ENCODE data around the gene USF2.
"Not testable (repeated sequence)": the region's sequence is repeated elsewhere in the genome, so short reads cannot be mapped to it uniquely, and the experiment has no call there.

The USF2 gene

DNA sequence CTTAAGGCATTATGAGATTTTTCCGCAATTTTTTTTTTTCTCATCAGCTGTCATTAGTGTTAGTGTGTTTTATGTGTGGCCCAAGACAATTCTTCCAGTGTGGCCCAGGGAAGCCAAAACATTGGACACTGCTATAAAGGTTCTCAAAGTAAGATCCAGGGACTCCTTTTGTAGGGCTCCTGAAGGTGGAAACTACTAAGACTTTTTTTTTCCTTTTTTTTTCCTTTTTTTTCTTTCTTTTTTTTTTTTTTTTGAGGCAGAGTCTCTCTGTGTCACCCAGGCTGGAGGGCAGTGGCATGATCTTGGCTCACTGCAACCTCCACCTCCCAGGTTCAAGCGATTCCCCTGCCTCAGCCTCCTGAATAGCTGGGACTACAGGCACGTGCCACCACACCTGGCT lies 16.7 kb downstream of the USF2 start:
- DNase-seq: not testable (repeated sequence)

DNA sequence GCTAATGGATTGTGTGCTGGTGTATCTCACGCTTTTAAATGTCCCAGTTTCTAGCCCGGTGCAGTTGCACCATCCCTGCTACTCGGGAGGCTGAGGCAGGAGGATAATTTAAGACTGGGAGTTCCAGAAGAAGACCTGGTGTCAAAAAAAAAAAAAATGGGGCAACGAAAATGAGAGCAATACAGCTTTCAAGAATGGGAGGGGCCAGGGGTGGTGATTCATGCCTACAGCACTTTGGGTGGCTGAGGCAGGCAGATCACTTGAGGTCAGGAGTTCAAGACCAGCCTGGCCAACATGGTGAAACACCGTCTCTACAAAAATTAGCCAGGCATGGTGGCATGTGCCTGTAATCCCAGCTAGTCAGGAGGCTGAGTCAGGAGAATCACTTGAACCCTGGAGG lies 17.3 kb downstream of the USF2 start:
- DNase-seq: not testable (repeated sequence)

GRCh38 chr19:35287713-35288112 lies 19.0 kb downstream of the USF2 start:
- no peak for DNase-seq

- DNase-seq: no peak
Measured at GRCh38 chr19:35288331-35288730, 19.6 kb downstream of the USF2 start.

GRCh38 chr19:35288906-35289305 lies 20.1 kb downstream of the USF2 start:
- DNase-seq: no peak

GRCh38 chr19:35290381-35291127 lies 21.8 kb downstream of the USF2 start:
- DNase-seq: no peak

GRCh38 chr19:35291259-35291658 lies 22.5 kb downstream of the USF2 start:
- no peak for DNase-seq

GRCh38 chr19:35291916-35292315 lies 23.2 kb downstream of the USF2 start, which contains the start of gene MAG:
MAG (plus strand) TSS chr19:35292161; CDS start chr19:35295409, 3,248 bp downstream.
- DNase-seq: no peak

DNA sequence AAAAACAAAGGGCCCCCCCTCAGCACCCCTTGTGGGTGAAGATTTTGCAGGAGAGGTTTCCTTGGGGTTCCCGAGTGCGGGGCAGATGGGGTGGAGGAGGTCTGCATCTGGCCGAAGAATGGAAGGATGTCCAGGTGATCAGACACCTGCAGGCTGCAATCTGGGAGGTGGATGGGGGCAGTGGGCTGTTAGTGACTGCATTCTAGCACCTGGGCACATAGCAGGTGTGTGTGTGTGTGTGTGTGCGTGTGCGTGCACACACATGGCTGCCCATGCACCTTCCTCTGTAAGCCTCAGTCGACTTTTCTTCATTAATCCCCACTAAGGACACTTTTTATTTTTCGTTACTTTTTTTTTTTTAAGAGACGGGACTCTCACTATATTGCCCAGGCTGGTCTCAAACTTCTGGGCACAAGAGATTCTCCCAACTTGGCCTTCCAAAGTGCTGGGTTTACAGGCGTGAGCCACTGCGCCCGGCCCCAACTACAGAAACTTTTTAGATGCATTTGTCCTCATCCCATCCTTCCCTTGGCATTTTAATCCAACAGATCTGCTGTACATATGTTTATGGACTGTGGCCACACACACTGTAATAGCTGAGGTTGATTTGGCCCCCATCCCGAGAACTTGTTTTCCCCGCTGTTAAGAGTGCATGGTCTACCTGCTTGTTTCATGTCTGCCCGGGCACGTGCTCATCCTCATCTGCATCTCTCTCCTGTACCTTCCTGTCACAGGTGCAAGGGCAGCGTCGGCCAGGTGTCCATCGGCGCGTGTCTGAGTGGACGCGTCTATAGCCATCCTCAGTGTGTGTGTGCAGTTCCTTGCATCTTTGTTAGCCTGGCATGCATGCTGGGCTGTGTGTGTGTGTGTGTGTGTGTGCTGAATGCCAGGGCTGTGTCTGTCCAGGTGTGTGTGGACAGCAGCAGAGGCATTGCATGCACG lies 23.9 kb downstream of the USF2 start:
- DNase-seq: no peak

DNA sequence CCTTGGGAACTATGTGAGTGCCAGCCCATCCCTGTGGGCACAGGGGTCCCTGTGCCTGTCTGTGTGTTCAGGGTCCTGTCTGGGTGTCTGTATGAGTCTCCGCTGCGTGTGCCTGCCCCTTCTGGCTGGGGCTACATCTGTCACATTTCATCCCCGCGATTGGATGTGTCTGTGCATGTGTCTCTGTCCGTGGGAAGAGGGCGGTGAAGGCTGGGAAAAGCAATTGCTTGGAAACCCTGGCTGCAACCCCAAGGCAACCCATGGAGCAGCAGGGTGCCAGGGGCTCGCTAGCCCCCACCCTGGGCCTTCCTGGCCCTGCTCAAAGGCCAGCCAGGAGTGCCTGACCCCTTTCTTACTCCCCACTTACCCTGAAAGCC lies 24.6 kb downstream of the USF2 start:
- DNase-seq: no peak

DNA sequence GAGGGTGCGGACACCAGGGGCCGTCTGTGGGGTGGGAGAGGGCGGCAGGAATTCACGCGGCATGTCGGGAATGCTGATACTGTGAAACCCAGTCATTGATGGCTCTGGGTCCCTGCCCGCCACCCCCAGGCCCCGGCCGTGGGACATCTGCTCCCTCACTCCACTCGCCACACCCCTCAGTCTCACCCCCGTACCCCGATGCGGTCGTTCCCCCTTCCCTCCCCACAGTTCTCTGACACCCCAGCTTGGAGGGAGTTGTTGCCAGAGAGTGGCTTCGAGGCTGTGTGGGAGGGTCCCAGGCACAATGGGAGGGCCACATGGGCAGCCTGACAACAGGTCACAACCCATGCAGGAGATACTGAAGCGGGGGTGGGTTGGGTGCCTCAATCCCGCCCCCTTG lies 25.0 kb downstream of the USF2 start:
- DNase-seq: no peak

DNA sequence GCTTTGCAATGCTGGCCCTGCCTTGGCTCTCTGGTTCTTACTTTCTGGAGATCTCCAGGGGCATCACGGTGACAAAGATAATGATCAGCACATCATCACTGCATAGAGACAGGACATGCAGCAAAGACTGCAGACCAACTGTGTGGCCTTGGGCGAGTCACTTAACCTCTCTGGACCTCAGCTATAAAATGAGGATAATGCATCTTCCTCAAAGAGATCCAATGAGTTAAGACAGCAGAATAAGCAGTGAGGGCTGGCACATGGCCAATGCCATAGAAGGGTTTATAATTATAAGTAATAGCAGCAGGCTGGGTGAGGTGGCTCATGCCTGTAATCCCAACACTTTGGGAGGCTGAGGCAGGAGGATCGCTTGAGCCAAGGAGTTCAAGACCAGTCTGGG lies 25.6 kb downstream of the USF2 start:
- no peak for DNase-seq

GRCh38 chr19:35294859-35295791 lies 26.4 kb downstream of the USF2 start:
- DNase-seq: no peak

DNA sequence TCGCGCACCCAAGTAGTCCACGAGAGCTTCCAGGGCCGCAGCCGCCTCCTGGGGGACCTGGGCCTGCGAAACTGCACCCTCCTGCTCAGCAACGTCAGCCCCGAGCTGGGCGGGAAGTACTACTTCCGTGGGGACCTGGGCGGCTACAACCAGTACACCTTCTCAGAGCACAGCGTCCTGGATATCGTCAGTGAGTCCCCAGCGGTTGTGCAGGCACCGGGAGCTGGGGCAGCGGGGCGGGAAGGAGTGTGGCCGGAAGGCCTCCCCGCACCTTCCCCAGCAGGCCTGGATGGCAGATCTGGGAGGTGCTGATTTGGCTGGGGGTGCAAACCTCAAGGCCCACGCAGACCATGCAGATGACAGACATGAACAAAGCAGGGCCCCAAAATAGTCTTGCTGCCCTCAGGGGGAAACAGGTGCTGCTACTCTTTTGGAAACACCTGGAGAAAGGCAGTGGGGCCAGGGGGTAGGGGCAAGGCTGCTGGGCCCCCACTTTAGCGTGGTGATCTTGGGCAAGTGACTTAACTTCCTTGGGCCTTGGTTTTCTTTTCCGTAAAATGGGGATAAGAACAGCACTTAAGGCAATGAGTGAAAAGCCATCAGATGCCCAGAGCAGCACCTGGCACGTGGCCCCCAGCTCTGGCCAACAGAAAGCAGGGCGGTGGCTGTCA lies 27.2 kb downstream of the USF2 start:
- peak; percentile 24 for DNase-seq

GRCh38 chr19:35296644-35297514 lies 28.1 kb downstream of the USF2 start:
- no peak for DNase-seq

DNA sequence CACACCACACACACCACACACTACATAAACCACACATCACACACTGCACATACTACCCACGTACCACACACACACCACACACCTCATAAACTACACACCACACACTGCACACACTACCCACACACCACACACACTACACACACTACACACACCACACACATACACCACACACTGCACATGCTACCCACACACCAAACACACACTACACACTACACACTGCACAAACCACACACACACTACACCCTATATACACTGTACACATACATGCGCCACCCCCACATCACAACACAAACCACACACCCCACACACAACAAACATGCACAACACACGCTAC lies 28.7 kb downstream of the USF2 start:
- DNase-seq: no peak

DNA sequence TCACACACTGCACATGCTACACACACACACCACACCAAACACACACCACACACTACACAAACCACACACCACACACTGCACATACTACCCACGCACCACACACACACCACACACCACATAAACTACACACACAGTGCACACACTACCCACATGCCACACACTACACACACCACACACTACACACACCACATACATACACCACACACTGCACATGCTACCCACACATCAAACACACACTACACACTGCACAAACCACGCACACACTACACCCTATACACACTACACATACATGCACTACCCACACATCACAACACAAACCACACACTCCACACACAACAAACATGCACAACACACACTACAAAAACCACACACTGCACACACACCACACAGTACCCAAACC lies 29.2 kb downstream of the USF2 start:
- DNase-seq: no peak

DNA sequence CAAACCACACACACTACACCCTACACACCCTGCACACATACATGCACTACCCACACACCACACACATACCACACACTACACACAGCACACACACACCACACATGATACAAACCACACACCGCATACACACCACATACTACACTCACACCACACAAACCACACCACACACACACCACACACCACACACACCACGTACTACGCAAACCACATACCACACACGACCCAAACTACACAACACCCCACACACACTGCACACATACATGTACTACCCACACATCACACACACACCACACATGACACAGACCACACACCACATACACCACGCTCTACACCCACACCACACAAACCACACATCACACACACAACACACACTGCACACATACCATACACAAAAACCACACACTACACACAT lies 29.8 kb downstream of the USF2 start:
- no peak for DNase-seq

DNA sequence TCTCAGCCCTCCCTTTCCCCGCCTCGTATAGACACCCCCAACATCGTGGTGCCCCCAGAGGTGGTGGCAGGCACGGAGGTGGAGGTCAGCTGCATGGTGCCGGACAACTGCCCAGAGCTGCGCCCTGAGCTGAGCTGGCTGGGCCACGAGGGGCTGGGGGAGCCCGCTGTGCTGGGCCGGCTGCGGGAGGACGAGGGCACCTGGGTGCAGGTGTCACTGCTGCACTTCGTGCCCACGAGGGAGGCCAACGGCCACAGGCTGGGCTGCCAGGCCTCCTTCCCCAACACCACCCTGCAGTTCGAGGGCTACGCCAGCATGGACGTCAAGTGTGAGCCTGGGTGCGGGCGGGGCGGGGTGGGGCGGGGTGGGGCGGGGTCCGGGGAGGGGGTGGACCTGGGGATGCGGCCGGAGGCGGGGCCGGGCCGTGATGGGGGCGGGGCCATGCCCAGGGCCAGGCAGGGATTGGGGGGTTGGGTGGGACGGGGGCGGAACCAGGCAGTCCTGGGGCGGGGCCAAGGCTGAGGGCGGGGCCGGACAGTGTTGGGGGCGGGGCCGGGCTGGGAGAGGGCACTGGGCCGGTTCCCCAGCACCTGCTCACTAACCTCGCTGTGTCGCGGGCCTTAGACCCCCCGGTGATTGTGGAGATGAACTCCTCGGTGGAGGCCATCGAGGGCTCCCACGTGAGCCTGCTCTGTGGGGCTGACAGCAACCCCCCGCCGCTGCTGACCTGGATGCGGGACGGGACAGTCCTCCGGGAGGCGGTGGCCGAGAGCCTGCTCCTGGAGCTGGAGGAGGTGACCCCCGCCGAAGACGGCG lies 31.0 kb downstream of the USF2 start:
- DNase-seq: no peak

DNA sequence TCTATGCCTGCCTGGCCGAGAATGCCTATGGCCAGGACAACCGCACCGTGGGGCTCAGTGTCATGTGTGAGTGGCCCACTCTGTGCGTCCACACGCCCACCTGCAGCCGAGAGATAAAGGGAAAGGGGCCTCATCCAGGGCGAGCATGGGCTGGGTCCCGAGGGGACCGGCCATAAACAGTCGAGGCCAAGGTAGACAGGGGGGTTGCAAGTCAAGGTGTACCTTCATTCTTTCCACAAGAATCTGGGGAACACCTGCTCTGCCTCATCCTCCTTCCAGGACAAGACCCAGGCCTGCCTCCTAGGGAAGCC lies 31.5 kb downstream of the USF2 start:
- no peak for DNase-seq

DNA sequence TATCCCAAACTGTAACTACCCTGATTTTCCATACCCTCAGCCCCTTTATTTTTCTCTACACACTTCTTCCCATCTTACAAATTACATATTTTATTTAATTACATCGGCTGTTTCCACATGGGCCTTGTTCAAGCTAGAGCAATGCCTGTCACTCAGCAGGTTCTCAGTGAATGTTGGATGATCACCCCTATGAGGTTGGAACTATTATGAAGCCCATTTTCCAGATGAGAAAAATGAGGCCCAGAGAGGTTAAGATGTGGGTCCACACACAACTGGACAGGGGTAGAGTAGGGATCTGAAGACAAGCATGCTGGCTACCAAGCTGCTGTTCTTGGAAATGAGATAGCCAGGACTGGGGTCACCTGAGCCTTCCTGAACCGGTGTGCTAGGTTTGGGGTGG lies 33.2 kb downstream of the USF2 start:
- no peak for DNase-seq

Data from stimulated activated CD4-positive, alpha-beta T cell treated with anti-CD3 and anti-CD28 coated beads, Interleukin-4, amount 100 ng/mL, for 24 hours (primary cell).